ENCODE results near the gene C17orf67.

GRCh38 chr17:56847106-56847505 lies 13.4 kb upstream of the C17orf67 start:
- TF ChIP-seq CTCF (IDR thresholded peaks at IDR 0.05; ENCODE audit: low read depth, low read length, poor library complexity, severe bottlenecking), result no peak
- TF ChIP-seq EZH2phosphoT487 (IDR thresholded peaks at IDR 0.05; ENCODE audit: borderline replicate concordance, low read length), result no peak

Data from DOHH2 (cell line).